B cell (primary cell): ENCODE data around the gene ESR1. TPM values are rescaled to one million over a fixed set of nuclear protein-coding genes. Genes with fewer than 3 reads are reported as not detected.

Experiments used
- ATAC-seq: fragments of 200-7000 bp; cut with Tn5 transposase; one replicate; pipeline ENCODE4 v1.10.0; 2021; ENCODE audit warnings: low read depth, mild to moderate bottlenecking, moderate number of reproducible peaks, moderate library complexity
- CTCF ChIA-PET: fragments of 350-600 bp; sonication (Branson Sonifier 250); formaldehyde crosslinking; loops from one replicate; lab custom pipeline; 2021; ENCODE audit warnings: antibody characterized with exemption, inconsistent platforms; lab: Charles Lee
- POLR2A ChIA-PET: fragments of 350-600 bp; sonication (Branson Sonifier 250); formaldehyde crosslinking; loops from one replicate; lab custom pipeline; 2021; ENCODE audit warnings: antibody characterized with exemption; lab: Charles Lee
- DNase-seq: peaks from one replicate; pipeline ENCODE4 v3.0.0; 2013
- H2AFZ ChIP-seq: 2 replicates; pipeline ENCODE4 v1.6.1; 2012; ENCODE audit warnings: mild to moderate bottlenecking, low read depth, low read length; ENCODE audit not compliant: insufficient read depth, poor library complexity, severe bottlenecking
- H3K27ac ChIP-seq, 2 donors: 1 replicate in 1 of 2; 2 replicates in 1 of 2; pipeline ENCODE4 v1.5.1; 2012 to 2013; ENCODE audit warnings: low read length in 2 of 2, mild to moderate bottlenecking in 2 of 2, moderate library complexity in 1 of 2
- H3K27me3 ChIP-seq, 4 experiments: fragments of 200-600 bp in 1 of 4; sonication (generic) in 1 of 4; replicated peaks in 1 of 4; 1 replicate in 2 of 4; 2 replicates in 2 of 4; pipeline versions ENCODE4 v1.6.1 to v1.7.0; 2013 to 2016; ENCODE audit warnings: low read length in 3 of 4, mild to moderate bottlenecking in 2 of 4, mixed read lengths in 1 of 4, moderate library complexity in 1 of 4; ENCODE audit not compliant: insufficient read depth in 4 of 4, control insufficient read depth in 3 of 4; ENCODE audit errors: control extremely low read depth in 1 of 4
- H3K36me3 ChIP-seq, 2 experiments: replicated peaks in 1 of 2; 1 replicate in 1 of 2; 2 replicates in 1 of 2; pipeline versions ENCODE4 v1.6.1 to v1.7.1; 2013; ENCODE audit warnings: low read length in 1 of 2; ENCODE audit not compliant: insufficient read depth in 2 of 2, control insufficient read depth in 1 of 2; ENCODE audit errors: control extremely low read depth in 1 of 2, extremely low read depth in 1 of 2
- H3K4me1 ChIP-seq, 2 donors: fragments of 200-600 bp in 1 of 2; sonication (generic) in 1 of 2; 1 replicate in 1 of 2; 2 replicates in 1 of 2; pipeline versions ENCODE4 v1.5.1 to v1.6.1; 2013 to 2017; ENCODE audit warnings: low read length in 2 of 2; ENCODE audit not compliant: control insufficient read depth in 2 of 2, insufficient read depth in 2 of 2
- H3K4me2 ChIP-seq: replicated peaks from 2 replicates; pipeline ENCODE3; 2012; ENCODE audit warnings: mild to moderate bottlenecking, low read depth, low read length; ENCODE audit not compliant: poor library complexity, severe bottlenecking
- H3K4me3 ChIP-seq, 5 experiments: fragments of 200-600 bp in 1 of 5; sonication (generic) in 1 of 5; 1 replicate in 3 of 5; 2 replicates in 2 of 5; pipeline versions ENCODE4 v1.5.1 to v1.7.0; 2011 to 2016; ENCODE audit warnings: low read length in 4 of 5, mild to moderate bottlenecking in 4 of 5, low read depth in 2 of 5, control low read depth in 1 of 5, moderate library complexity in 1 of 5; ENCODE audit not compliant: insufficient read depth in 1 of 5; ENCODE audit errors: control extremely low read depth in 1 of 5, extremely low read depth in 1 of 5
- H3K79me2 ChIP-seq: fragments of 200-600 bp; sonication (generic); one replicate; pipeline ENCODE4 v1.6.0; 2016; ENCODE audit warnings: low read length; ENCODE audit not compliant: control insufficient read depth, insufficient read depth
- H3K9ac ChIP-seq: fragments of 200-600 bp; sonication (generic); 2 replicates; pipeline ENCODE4 v1.6.1; 2017; ENCODE audit warnings: mild to moderate bottlenecking, low read length, moderate library complexity
- H3K9me3 ChIP-seq, 3 donors: one replicate each; pipeline versions ENCODE4 v1.6.1 to v1.7.1; 2013; ENCODE audit warnings: low read length in 2 of 3; ENCODE audit not compliant: control insufficient read depth in 2 of 3, insufficient read depth in 1 of 3; ENCODE audit errors: control extremely low read depth in 1 of 3
- H4K20me1 ChIP-seq: 2 replicates; pipeline ENCODE4 v1.6.0; 2012; ENCODE audit warnings: mild to moderate bottlenecking, low read length; ENCODE audit not compliant: insufficient read depth, control insufficient read depth, poor library complexity, severe bottlenecking
- H3K27ac Mint-ChIP-seq: one replicate; pipeline ENCODE4 v1.8.0; 2021; ENCODE audit warnings: mixed read lengths
- H3K27me3 Mint-ChIP-seq: one replicate; pipeline ENCODE4 v1.8.0; 2021; ENCODE audit warnings: mixed read lengths
- H3K4me1 Mint-ChIP-seq: one replicate; pipeline ENCODE4 v1.8.0; 2021; ENCODE audit warnings: mixed read lengths
- H3K4me3 Mint-ChIP-seq: one replicate; pipeline ENCODE4 v1.8.0; 2021; ENCODE audit warnings: mixed read lengths
- H3K9me3 Mint-ChIP-seq: one replicate; pipeline ENCODE4 v1.8.0; 2022; ENCODE audit warnings: mixed read lengths; ENCODE audit not compliant: insufficient read depth
- EZH2 ChIP-seq: IDR thresholded peaks from 2 replicates; pipeline ENCODE4 v1.6.1; 2012; ENCODE audit warnings: borderline replicate concordance, low read depth, mild to moderate bottlenecking, moderate library complexity, low read length; ENCODE audit not compliant: insufficient read depth, poor library complexity, severe bottlenecking
- WGBS: methylation state at CpG from one replicate; pipeline ENCODE4 v1.1.5; 2013; ENCODE audit warnings: missing lambda C conversion rate; ENCODE audit not compliant: insufficient coverage; 5-methylcytosine and 5-hydroxymethylcytosine counted together
- intact Hi-C: fragments of 100-400 bp; cut with micrococcal nuclease; formaldehyde crosslinking; loops from one replicate; pipeline ENCODE4 v1.10.0; 2022
- polyA plus RNA-seq: library from polyadenylated mRNA; depleted of rRNA; stranded (reverse); fragments of >200 nt; gene quantifications from 2 replicates; pipeline ENCODE4 v1.2.3, GENCODE V29; 2012
- total RNA-seq, 2 donors: library from RNA; stranded (reverse); fragments of 120-200 nt in 1 of 2; gene quantifications; 1 replicate in 1 of 2; 2 replicates in 1 of 2; pipeline versions ENCODE4 v1.2.3 to v1.2.4, GENCODE V29; 2013 to 2022
- TF ChIP-seq, protein P1 (sequence below): fragments of 200-600 bp; IDR thresholded peaks from one replicate; pipeline ENCODE4 v1.8.0; 2022; ENCODE audit warnings: antibody characterized with exemption, mild to moderate bottlenecking

The ESR1 gene
- total and polyA plus RNA-seq, 2 donors (not counting 1 experiment from before 2014, with no cell fraction given) = 0.46 to 5.9 TPM

GRCh38 chr6:151822252-151823111 is 15.0 kb downstream of the ESR1 start:
- H3K27me3 ChIP-seq = no peaks in the 10 kb centered on the region
- Mint-ChIP-seq H3K4me1 (peaks cover 14% of the 10 kb centered on the region), H3K27ac (peak overlapping the region; percentile 2), H3K4me3 (peak overlapping the region; percentile 73), H3K9me3 (no peaks in the 10 kb centered on the region), H3K27me3 (no peaks in the 10 kb centered on the region)
- no peaks in the 10 kb centered on the region for H3K36me3 ChIP-seq
- DNase-seq (peak; percentile 66), ATAC-seq (peak; percentile 81)
- H3K9me3 ChIP-seq = peaks cover 0 to 4% (median 0%) of the 10 kb centered on the region in 3 donors
- ChIA-PET CTCF (interaction anchor here (1.0 to 1.2 kb wide), 2 partner anchors 132 to 302 kb away, joined by 5 read pairs; no protein-coding TSS in a partner anchor), POLR2A (interaction anchor here (0.5 kb wide), 1 partner anchor 30 kb away, joined by 3 read pairs; no protein-coding TSS in a partner anchor)
- H3K79me2 ChIP-seq = no peaks in the 10 kb centered on the region
- H3K9ac ChIP-seq = peak overlapping the region; percentile 30
- H3K4me3 ChIP-seq = peak overlapping the region in 2 of 5 experiments; percentile 6 to 51
- peak overlapping the region; percentile 19 to 54 for H3K27ac ChIP-seq
- peak overlapping the region; percentile 12 for H2AFZ ChIP-seq
- no peak for TF ChIP-seq EZH2
- TF ChIP-seq, protein P1, sequence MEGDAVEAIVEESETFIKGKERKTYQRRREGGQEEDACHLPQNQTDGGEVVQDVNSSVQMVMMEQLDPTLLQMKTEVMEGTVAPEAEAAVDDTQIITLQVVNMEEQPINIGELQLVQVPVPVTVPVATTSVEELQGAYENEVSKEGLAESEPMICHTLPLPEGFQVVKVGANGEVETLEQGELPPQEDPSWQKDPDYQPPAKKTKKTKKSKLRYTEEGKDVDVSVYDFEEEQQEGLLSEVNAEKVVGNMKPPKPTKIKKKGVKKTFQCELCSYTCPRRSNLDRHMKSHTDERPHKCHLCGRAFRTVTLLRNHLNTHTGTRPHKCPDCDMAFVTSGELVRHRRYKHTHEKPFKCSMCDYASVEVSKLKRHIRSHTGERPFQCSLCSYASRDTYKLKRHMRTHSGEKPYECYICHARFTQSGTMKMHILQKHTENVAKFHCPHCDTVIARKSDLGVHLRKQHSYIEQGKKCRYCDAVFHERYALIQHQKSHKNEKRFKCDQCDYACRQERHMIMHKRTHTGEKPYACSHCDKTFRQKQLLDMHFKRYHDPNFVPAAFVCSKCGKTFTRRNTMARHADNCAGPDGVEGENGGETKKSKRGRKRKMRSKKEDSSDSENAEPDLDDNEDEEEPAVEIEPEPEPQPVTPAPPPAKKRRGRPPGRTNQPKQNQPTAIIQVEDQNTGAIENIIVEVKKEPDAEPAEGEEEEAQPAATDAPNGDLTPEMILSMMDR = no peak
- H4K20me1 ChIP-seq = no peaks in the 10 kb centered on the region
- WGBS = 67% methylated on average over 3 of the region's 7 CpGs
- intact Hi-C loops = no loop called here
- peaks cover 7 to 10% of the 10 kb centered on the region in 2 donors for H3K4me1 ChIP-seq
- peak overlapping the region; percentile 55 for H3K4me2 ChIP-seq
